GM18511 (cell line): Measurements from ENCODE around the gene ATP6V1G3.
A peak's percentile ranks its signal among the peaks of the same experiment; 100 is the strongest.
"Not testable (repeated sequence)": the region's sequence is repeated elsewhere in the genome, so short reads cannot be mapped to it uniquely, and the experiment has no call there.

Source experiments
- ATAC-seq: cut with Tn5 transposase; IDR thresholded peaks from one replicate; pipeline ENCODE4 v1.9.1; 2021; ENCODE audit warnings: mild to moderate bottlenecking, moderate library complexity; ENCODE audit not compliant: unreplicated experiment

Gene ATP6V1G3

GRCh38 chr1:198498103-198498385 is 42.4 kb downstream of the ATP6V1G3 start:
- no peak for ATAC-seq

- peak; percentile 46 for ATAC-seq
These were observed 43.0 kb downstream of the ATP6V1G3 start for GRCh38 chr1:198497326-198498102.

GRCh38 chr1:198496216-198497143 is 44.0 kb downstream of the ATP6V1G3 start:
- no peak for ATAC-seq

- no peak for ATAC-seq
These were observed 44.8 kb downstream of the ATP6V1G3 start for GRCh38 chr1:198495631-198496030.

GRCh38 chr1:198494658-198495103 is 45.8 kb downstream of the ATP6V1G3 start:
- ATAC-seq, result no peak

GRCh38 chr1:198494139-198494538 is 46.3 kb downstream of the ATP6V1G3 start:
- no peak for ATAC-seq

- no peak for ATAC-seq
These were observed 47.2 kb downstream of the ATP6V1G3 start for GRCh38 chr1:198493329-198493728.

GRCh38 chr1:198492872-198493271 is 47.6 kb downstream of the ATP6V1G3 start:
- ATAC-seq, result no peak

- ATAC-seq, result no peak
These were observed 48.9 kb downstream of the ATP6V1G3 start for GRCh38 chr1:198491596-198491995.

GRCh38 chr1:198491028-198491427 is 49.5 kb downstream of the ATP6V1G3 start:
- no peak for ATAC-seq

- no peak for ATAC-seq
These were observed 50.3 kb downstream of the ATP6V1G3 start for GRCh38 chr1:198490224-198490623.

GRCh38 chr1:198486903-198487302 is 53.6 kb downstream of the ATP6V1G3 start:
- no peak for ATAC-seq

- no peak for ATAC-seq
These were observed 56.8 kb downstream of the ATP6V1G3 start for GRCh38 chr1:198483645-198484044.

- ATAC-seq, result no peak
These were observed 57.5 kb downstream of the ATP6V1G3 start for GRCh38 chr1:198483006-198483405.

GRCh38 chr1:198481661-198482060 is 58.8 kb downstream of the ATP6V1G3 start:
- no peak for ATAC-seq

GRCh38 chr1:198480876-198481275 is 59.6 kb downstream of the ATP6V1G3 start:
- ATAC-seq, result no peak

GRCh38 chr1:198477354-198477753 is 63.1 kb downstream of the ATP6V1G3 start:
- not testable (repeated sequence) for ATAC-seq
